Measurements from ENCODE around the gene SYN1.

DNA sequence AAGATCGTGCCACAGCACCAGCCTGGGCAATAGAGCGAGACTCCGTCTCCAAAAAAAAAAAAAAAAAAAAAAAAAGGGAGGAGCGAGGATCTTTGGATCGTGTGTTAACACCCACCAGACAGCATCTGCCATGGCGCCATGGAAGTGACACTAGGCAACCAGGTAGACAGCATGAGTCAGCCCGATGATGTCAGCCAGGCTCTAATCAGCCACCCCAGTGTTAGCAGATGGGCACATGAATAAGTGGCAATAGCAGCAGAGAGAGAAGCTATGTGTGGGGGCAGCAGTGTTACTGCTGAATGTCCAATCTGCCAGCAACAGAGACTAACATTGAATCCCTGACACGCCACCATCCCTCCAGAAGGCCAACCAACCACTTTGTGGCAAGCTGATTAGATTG, 6.6 kb downstream of the SYN1 start:
- TF ChIP-seq CTCF (IDR thresholded peaks at IDR 0.05; ENCODE audit: insufficient read depth, low read depth, low read length) = no peak
- no peak for TF ChIP-seq EZH2 (IDR thresholded peaks at IDR 0.05; ENCODE audit: insufficient read depth, low read length)
